Measurements from ENCODE around the gene BTN2A1.

GRCh38 chr6:26452631-26453235, 5.0 kb upstream of the BTN2A1 start:
- TF ChIP-seq, protein P1, sequence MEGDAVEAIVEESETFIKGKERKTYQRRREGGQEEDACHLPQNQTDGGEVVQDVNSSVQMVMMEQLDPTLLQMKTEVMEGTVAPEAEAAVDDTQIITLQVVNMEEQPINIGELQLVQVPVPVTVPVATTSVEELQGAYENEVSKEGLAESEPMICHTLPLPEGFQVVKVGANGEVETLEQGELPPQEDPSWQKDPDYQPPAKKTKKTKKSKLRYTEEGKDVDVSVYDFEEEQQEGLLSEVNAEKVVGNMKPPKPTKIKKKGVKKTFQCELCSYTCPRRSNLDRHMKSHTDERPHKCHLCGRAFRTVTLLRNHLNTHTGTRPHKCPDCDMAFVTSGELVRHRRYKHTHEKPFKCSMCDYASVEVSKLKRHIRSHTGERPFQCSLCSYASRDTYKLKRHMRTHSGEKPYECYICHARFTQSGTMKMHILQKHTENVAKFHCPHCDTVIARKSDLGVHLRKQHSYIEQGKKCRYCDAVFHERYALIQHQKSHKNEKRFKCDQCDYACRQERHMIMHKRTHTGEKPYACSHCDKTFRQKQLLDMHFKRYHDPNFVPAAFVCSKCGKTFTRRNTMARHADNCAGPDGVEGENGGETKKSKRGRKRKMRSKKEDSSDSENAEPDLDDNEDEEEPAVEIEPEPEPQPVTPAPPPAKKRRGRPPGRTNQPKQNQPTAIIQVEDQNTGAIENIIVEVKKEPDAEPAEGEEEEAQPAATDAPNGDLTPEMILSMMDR (IDR thresholded peaks at IDR 0.05): no peak
- no peak for TF ChIP-seq POLR2A (IDR thresholded peaks at IDR 0.05)

Data from body of pancreas (tissue), 4 donors.